Adrenal gland (tissue), 5 donors: ENCODE data around the gene TACC2.

ENCODE experiments used
- POLR2A ChIP-seq, 2 donors: fragments of 450-650 bp; IDR thresholded peaks; one replicate each; pipeline ENCODE4 v1.6.1; 2017; ENCODE audit warnings: antibody characterized with exemption in 2 of 2, mild to moderate bottlenecking in 2 of 2, moderate library complexity in 1 of 2
- TF ChIP-seq, protein P1 (sequence below), 6 experiments: fragments of 450-650 bp in 4 of 6; fragments of 200-600 bp in 2 of 6; sonication (generic) in 1 of 6; IDR thresholded peaks; 1 replicate in 5 of 6; 2 replicates in 1 of 6; pipeline versions ENCODE4 v1.5.1 to v1.8.0; 2016 to 2021; ENCODE audit warnings: antibody characterized with exemption in 6 of 6, mild to moderate bottlenecking in 2 of 6, moderate library complexity in 1 of 6
- donor health status: DM: no; HTN: no; CAD: no.

DNA sequence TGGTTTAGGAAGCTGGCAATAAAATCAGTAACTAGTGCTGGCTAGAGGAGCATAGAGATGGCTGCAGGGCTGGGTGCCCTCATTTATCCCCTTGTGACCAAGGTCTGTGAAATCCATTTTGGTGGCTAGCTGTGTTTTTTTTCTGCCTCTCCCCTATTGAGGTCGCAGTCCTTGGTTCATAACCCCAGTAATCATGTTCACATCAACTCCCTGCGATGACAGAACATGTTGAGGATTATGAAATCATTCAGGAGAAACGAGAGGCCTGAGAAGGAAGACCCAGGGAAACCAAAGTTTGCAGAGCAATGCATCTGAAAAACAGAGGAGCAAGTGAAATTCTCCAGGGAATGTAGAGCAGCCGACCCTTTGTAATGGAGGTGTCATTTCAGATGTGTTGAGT is 126.9 kb downstream of the TACC2 start:
- TF ChIP-seq, protein P1, sequence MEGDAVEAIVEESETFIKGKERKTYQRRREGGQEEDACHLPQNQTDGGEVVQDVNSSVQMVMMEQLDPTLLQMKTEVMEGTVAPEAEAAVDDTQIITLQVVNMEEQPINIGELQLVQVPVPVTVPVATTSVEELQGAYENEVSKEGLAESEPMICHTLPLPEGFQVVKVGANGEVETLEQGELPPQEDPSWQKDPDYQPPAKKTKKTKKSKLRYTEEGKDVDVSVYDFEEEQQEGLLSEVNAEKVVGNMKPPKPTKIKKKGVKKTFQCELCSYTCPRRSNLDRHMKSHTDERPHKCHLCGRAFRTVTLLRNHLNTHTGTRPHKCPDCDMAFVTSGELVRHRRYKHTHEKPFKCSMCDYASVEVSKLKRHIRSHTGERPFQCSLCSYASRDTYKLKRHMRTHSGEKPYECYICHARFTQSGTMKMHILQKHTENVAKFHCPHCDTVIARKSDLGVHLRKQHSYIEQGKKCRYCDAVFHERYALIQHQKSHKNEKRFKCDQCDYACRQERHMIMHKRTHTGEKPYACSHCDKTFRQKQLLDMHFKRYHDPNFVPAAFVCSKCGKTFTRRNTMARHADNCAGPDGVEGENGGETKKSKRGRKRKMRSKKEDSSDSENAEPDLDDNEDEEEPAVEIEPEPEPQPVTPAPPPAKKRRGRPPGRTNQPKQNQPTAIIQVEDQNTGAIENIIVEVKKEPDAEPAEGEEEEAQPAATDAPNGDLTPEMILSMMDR (IDR thresholded peaks at IDR 0.05): no peak
- TF ChIP-seq POLR2A (IDR thresholded peaks at IDR 0.05): no peak
